ENCODE data around the gene SDF4.

SDF4 gene

GRCh38 chr1:1212780-1213344 is 18.9 kb downstream of the SDF4 start:
- DNase-seq (ENCODE audit: low spot score), result no peak

GRCh38 chr1:1211541-1212441 is 20.0 kb downstream of the SDF4 start:
- DNase-seq (ENCODE audit: low spot score), result no peak

- no peak for DNase-seq (ENCODE audit: low spot score)
These were observed 20.9 kb downstream of the SDF4 start for GRCh38 chr1:1210726-1211540.

GRCh38 chr1:1208713-1209433 is 22.9 kb downstream of the SDF4 start:
- DNase-seq (ENCODE audit: low spot score), result no peak

GRCh38 chr1:1207571-1207892 is 24.3 kb downstream of the SDF4 start:
- no peak for DNase-seq (ENCODE audit: low spot score)

- no peak for DNase-seq (ENCODE audit: low spot score)
These were observed 24.8 kb downstream of the SDF4 start for GRCh38 chr1:1206966-1207531.

- no peak for DNase-seq (ENCODE audit: low spot score)
These were observed 25.3 kb downstream of the SDF4 start, which contains the start of gene TNFRSF18 for GRCh38 chr1:1206376-1206965. Gene TNFRSF18 (minus strand): TSS chr1:1206592. CDS start chr1:1206571, 21 bp downstream.

GRCh38 chr1:1205769-1206375 is 25.9 kb downstream of the SDF4 start:
- DNase-seq (ENCODE audit: low spot score), result no peak

GRCh38 chr1:1204998-1205768 is 26.6 kb downstream of the SDF4 start:
- DNase-seq (ENCODE audit: low spot score), result no peak

GRCh38 chr1:1204425-1204920 is 27.3 kb downstream of the SDF4 start:
- DNase-seq (ENCODE audit: low spot score), result no peak

- no peak for DNase-seq (ENCODE audit: low spot score)
These were observed 28.0 kb downstream of the SDF4 start for GRCh38 chr1:1203561-1204424.

- no peak for DNase-seq (ENCODE audit: low spot score)
These were observed 28.8 kb downstream of the SDF4 start for GRCh38 chr1:1202831-1203560.

- peak; percentile 3 for DNase-seq (ENCODE audit: low spot score)
These were observed 30.7 kb downstream of the SDF4 start for GRCh38 chr1:1200876-1201810.

- DNase-seq (ENCODE audit: low spot score), result no peak
These were observed 31.6 kb downstream of the SDF4 start for GRCh38 chr1:1199961-1200875.

GRCh38 chr1:1199141-1199960 is 32.5 kb downstream of the SDF4 start:
- no peak for DNase-seq (ENCODE audit: low spot score)
